LNCaP clone FGC (cell line): Measurements from ENCODE around the gene IFIT2.

Experiments used
- DNase-seq: peaks from one replicate; pipeline ENCODE4 v3.0.0-alpha.2; 2011; ENCODE audit warnings: low read depth
- H3K4me3 ChIP-seq: 2 replicates; pipeline ENCODE4 v1.5.1; 2011; ENCODE audit warnings: mild to moderate bottlenecking, low read depth, low read length, control low read depth
- CTCF ChIP-seq: IDR thresholded peaks from 2 replicates; pipeline ENCODE4 v1.5.1; 2012; ENCODE audit warnings: mild to moderate bottlenecking; ENCODE audit not compliant: control insufficient read depth, insufficient read depth; ENCODE audit errors: extremely low read depth

Gene IFIT2

DNA sequence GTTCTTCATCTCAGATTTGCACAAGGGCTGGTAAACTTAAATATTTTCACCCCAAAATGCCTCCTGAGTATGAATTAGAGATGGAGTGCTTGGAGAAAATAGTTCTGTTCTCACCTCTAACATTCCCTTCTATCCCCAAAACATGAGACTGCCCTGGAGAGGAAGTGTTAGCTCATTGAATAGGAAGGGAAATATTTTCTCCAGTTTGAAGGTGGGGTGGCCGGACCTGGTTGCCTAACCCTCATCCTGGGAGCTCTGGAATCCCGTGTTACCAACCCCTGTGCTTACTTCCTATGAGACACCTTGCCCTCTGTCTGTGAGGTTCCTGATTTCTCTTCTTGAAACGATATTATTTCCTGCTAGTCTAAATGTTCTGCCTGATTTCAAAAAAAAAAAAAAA, 779 bp downstream of the IFIT2 start:
- TF ChIP-seq CTCF, result no peak
- peak overlapping the region; percentile 48 for H3K4me3 ChIP-seq
- no peak for DNase-seq

DNA sequence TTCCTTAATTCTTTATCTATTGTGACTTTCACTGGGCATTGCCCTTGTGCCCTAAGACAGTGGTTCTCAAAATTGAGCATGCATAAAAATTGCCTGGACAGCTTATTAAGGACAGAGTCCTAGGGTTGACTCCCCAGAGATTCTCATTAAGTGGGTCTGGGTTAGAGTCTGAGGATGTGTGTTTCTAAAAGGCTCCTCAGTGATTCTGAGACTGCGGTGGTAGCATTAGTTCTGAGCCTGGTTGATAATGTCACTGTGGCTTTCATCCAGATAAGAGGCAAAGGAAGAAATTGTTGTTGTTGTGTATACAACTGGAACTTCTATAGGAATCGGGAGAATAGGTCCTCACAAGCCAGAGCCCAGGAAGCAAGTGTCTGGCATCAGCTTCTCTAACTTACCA, 1.3 kb downstream of the IFIT2 start:
- no peak for TF ChIP-seq CTCF
- H3K4me3 ChIP-seq, result no peak overlapping the region
- no peak for DNase-seq

DNA sequence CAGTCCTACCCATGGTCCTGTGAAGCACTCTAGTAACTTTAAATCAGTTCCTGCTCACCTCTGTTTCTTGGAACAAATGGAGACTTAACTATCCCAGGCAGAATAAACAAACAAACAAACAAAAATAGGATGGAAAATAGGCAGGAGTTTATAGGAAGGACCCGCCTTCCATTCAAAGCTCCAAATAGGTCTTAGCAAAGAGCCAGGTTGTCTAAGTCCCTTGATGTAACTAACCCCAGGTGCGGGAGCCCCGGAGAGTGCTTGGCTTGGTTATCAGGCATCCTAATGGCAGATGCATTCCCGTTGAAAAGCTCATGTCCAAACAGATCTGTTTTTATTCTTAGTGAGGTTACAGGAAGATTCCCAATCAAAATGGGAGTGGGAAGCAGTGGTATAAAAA, 2.2 kb downstream of the IFIT2 start:
- H3K4me3 ChIP-seq, result no peak overlapping the region
- TF ChIP-seq CTCF, result no peak
- no peak for DNase-seq

DNA sequence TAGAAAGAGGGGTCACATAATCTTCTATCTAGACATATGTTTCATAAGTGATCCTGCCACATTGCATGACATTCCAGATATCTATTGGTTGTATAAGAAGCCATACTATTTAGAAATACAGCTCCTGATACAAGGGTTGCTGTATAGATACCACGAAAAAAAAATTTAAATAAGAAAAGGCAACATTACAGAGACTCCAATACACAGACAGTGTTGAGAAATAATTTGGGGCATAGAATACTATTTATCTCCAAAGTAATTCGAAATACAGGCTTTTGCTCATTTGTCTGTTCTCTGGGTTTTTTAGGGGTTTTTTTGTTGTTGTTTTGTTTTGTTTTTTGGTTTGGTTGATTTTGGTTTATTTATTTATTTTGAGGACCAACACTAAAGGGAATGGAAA, 2.6 kb downstream of the IFIT2 start:
- no peak for TF ChIP-seq CTCF
- no peak for DNase-seq
- no peak overlapping the region for H3K4me3 ChIP-seq

DNA sequence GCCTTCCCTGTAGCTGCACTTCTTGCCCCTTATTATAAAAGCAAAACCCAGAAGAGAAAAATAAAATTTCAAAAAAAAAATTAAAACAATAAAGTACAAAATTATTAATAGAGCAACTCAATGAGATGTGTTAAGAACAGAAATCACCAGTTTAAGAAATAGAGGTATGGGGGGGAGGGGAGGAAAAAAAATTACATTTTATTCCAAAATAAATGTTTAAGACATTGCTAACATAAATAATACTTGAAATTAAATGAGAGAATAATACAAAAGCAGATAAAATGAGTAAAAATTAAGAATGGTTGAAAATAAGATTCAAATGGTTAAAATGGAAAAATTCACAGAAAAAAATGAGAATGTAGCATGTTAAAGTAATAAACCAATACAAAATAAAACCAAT, 3.1 kb downstream of the IFIT2 start:
- no peak for TF ChIP-seq CTCF
- no peak overlapping the region for H3K4me3 ChIP-seq
- DNase-seq, result no peak

DNA sequence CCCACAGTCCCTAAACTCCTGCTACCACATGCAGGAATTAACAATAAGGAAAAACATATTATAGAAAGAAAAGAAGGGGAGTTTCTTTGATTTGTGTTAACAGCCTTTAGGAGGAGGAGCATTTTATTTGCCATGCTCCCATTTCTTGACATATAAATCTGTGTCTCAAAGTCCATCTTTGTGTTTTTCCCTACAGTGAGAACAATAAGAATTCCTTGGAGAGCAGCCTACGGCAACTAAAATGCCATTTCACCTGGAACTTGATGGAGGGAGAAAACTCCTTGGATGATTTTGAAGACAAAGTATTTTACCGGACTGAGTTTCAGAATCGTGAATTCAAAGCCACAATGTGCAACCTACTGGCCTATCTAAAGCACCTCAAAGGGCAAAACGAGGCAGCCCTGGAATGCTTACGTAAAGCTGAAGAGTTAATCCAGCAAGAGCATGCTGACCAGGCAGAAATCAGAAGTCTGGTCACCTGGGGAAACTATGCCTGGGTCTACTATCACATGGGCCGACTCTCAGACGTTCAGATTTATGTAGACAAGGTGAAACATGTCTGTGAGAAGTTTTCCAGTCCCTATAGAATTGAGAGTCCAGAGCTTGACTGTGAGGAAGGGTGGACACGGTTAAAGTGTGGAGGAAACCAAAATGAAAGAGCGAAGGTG, 4.1 kb downstream of the IFIT2 start:
- DNase-seq, result no peak
- TF ChIP-seq CTCF, result no peak
- H3K4me3 ChIP-seq, result no peak overlapping the region
